ENCODE data around the gene MAPKAP1. TPM values are rescaled to one million over a fixed set of nuclear protein-coding genes. Genes with fewer than 3 reads are reported as not detected.

MAPKAP1 gene
- total RNA-seq, 2 donors from 2014 or later, result 73.4 to 81.5 TPM

GRCh38 chr9:125644819-125645507 is 62.0 kb downstream of the MAPKAP1 start:
- Histone ChIP-seq H3K27me3 (replicated peaks; ENCODE audit: insufficient read depth) (no peaks in the 10 kb centered on the region), H3K27ac (no peak overlapping the region), H3K4me1 (ENCODE audit: control insufficient read depth in 1 of 2, low read depth in 2 of 2) (peaks cover 0 to 9% of the 10 kb centered on the region in 2 donors), H3K36me3 (no peaks in the 10 kb centered on the region), H3K9me3 (no peaks in the 10 kb centered on the region), H3K4me3 (no peak overlapping the region)
- no peak for TF ChIP-seq CTCF (IDR thresholded peaks at IDR 0.05)
- ATAC-seq (ENCODE audit: insufficient number of reproducible peaks, low FRiP score, low read depth), result no peak
- DNase-seq (ENCODE audit: low spot score), result no peak

GRCh38 chr9:125642311-125642710 is 64.7 kb downstream of the MAPKAP1 start:
- ATAC-seq (ENCODE audit: insufficient number of reproducible peaks, low FRiP score, low read depth) (no peak), DNase-seq (ENCODE audit: low spot score) (no peak)
- Histone ChIP-seq H3K27ac (no peak overlapping the region), H3K27me3 (replicated peaks; ENCODE audit: insufficient read depth) (no peaks in the 10 kb centered on the region), H3K4me1 (ENCODE audit: control insufficient read depth in 1 of 2, low read depth in 2 of 2) (peaks cover 0 to 7% of the 10 kb centered on the region in 2 donors), H3K36me3 (no peaks in the 10 kb centered on the region), H3K4me3 (no peak overlapping the region), H3K9me3 (no peaks in the 10 kb centered on the region)
- no peak for TF ChIP-seq CTCF (IDR thresholded peaks at IDR 0.05)

- no peaks in the 10 kb centered on the region for H3K9me3 ChIP-seq
Observed at GRCh38 chr9:125639057-125639456, 68.0 kb downstream of the MAPKAP1 start.

GRCh38 chr9:125638239-125639045 is 68.6 kb downstream of the MAPKAP1 start:
- ATAC-seq (ENCODE audit: insufficient number of reproducible peaks, low FRiP score, low read depth) (no peak), DNase-seq (ENCODE audit: low spot score) (no peak)
- H3K4me3 ChIP-seq, result no peak overlapping the region
- no peak for TF ChIP-seq CTCF (IDR thresholded peaks at IDR 0.05)
- H3K27me3 ChIP-seq (replicated peaks; ENCODE audit: insufficient read depth), result no peaks in the 10 kb centered on the region
- peaks cover 5 to 13% of the 10 kb centered on the region in 2 donors for H3K4me1 ChIP-seq (ENCODE audit: control insufficient read depth in 1 of 2, low read depth in 2 of 2)
- H3K36me3 ChIP-seq, result no peaks in the 10 kb centered on the region
- H3K9me3 ChIP-seq, result no peaks in the 10 kb centered on the region
- no peak overlapping the region for H3K27ac ChIP-seq

More at GRCh38 chr9:125639057-125639456, 68.0 kb downstream of the MAPKAP1 start:
- Histone ChIP-seq H3K27me3 (replicated peaks; ENCODE audit: insufficient read depth) (no peaks in the 10 kb centered on the region), H3K4me1 (ENCODE audit: control insufficient read depth in 1 of 2, low read depth in 2 of 2) (peaks cover 0 to 7% of the 10 kb centered on the region in 2 donors), H3K27ac (no peak overlapping the region), H3K36me3 (no peaks in the 10 kb centered on the region), H3K4me3 (no peak overlapping the region)
- ATAC-seq (ENCODE audit: insufficient number of reproducible peaks, low FRiP score, low read depth) (no peak), DNase-seq (ENCODE audit: low spot score) (no peak)
- no peak for TF ChIP-seq CTCF (IDR thresholded peaks at IDR 0.05)

- ATAC-seq (ENCODE audit: insufficient number of reproducible peaks, low FRiP score, low read depth) (no peak), DNase-seq (ENCODE audit: low spot score) (no peak)
- no peak overlapping the region for H3K27ac ChIP-seq
- no peaks in the 10 kb centered on the region for H3K36me3 ChIP-seq
- H3K4me3 ChIP-seq, result no peak overlapping the region
- no peak for TF ChIP-seq CTCF (IDR thresholded peaks at IDR 0.05)
- no peaks in the 10 kb centered on the region for H3K9me3 ChIP-seq
- no peaks in the 10 kb centered on the region for H3K27me3 ChIP-seq (replicated peaks; ENCODE audit: insufficient read depth)
- H3K4me1 ChIP-seq (ENCODE audit: control insufficient read depth in 1 of 2, low read depth in 2 of 2), result peaks cover 5 to 18% of the 10 kb centered on the region in 2 donors
Observed at GRCh38 chr9:125637241-125637640, 69.8 kb downstream of the MAPKAP1 start.

Measured in thoracic aorta (tissue), 2 donors.